ENCODE measurements around the gene SHH.

Gene SHH

GRCh38 chr7:155753446-155753965 is 58.8 kb downstream of the SHH start:
- TF ChIP-seq ZC3H10 (CRISPR knock-in tag; IDR thresholded peaks at IDR 0.05) (no peak), GLIS3 (CRISPR knock-in tag; IDR thresholded peaks at IDR 0.05) (no peak), ISL1 (CRISPR knock-in tag; IDR thresholded peaks at IDR 0.05) (no peak), TOX (CRISPR knock-in tag; IDR thresholded peaks at IDR 0.05; ENCODE audit: borderline replicate concordance) (no peak), RARB (CRISPR knock-in tag; IDR thresholded peaks at IDR 0.05) (no peak), ZNF70 (CRISPR knock-in tag; IDR thresholded peaks at IDR 0.05) (no peak), POU6F1 (CRISPR knock-in tag; IDR thresholded peaks at IDR 0.05; ENCODE audit: borderline replicate concordance, low read depth) (no peak), ZNF8 (CRISPR knock-in tag; IDR thresholded peaks at IDR 0.05) (no peak), TCF4 (CRISPR knock-in tag; IDR thresholded peaks at IDR 0.05; ENCODE audit: borderline replicate concordance) (no peak), ARNTL (CRISPR knock-in tag; IDR thresholded peaks at IDR 0.05; ENCODE audit: borderline replicate concordance, low read depth) (no peak), ZFP30 (CRISPR knock-in tag; IDR thresholded peaks at IDR 0.05) (no peak), SNAI2 (CRISPR knock-in tag; IDR thresholded peaks at IDR 0.05) (no peak)
- TF ChIP-seq, protein P1, sequence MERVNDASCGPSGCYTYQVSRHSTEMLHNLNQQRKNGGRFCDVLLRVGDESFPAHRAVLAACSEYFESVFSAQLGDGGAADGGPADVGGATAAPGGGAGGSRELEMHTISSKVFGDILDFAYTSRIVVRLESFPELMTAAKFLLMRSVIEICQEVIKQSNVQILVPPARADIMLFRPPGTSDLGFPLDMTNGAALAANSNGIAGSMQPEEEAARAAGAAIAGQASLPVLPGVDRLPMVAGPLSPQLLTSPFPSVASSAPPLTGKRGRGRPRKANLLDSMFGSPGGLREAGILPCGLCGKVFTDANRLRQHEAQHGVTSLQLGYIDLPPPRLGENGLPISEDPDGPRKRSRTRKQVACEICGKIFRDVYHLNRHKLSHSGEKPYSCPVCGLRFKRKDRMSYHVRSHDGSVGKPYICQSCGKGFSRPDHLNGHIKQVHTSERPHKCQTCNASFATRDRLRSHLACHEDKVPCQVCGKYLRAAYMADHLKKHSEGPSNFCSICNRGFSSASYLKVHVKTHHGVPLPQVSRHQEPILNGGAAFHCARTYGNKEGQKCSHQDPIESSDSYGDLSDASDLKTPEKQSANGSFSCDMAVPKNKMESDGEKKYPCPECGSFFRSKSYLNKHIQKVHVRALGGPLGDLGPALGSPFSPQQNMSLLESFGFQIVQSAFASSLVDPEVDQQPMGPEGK (CRISPR knock-in tag; IDR thresholded peaks at IDR 0.05; ENCODE audit: borderline replicate concordance): no peak
- no peak for ATAC-seq

DNA sequence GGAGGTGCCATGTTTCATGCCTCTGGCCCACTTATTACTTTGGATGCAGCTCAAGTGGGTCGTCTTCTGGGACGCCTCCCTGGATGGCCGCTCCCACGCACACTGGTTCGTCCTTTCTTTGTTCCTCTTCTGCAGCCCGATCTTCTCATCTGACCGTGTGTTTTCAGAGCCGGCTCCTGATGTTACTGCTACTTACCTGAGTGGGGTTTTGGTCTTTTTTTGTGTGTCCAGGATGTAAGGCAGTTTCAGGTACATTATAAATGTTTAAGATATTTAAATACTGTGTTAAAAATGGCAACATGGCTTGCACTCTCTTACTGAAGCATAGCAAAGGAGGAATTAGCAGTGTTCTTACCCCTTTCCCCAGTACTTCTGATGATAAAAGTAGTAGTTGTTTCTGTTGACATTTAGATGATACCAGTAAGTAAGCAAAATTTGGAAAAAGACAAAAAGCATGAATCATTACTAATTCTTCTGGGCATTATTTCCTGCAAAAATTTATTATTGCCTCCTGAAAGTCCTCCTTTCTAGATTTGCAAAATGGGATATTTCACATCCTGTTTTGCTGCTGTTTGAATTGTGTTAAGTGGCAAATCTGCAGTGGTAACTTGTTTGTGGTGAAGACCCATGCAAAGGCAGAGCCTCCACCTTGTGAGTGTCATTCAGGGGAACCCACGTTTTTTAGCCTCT is 59.4 kb downstream of the SHH start:
- no peak for TF ChIP-seq BACH2 (CRISPR knock-in tag; IDR thresholded peaks at IDR 0.05; ENCODE audit: borderline replicate concordance)
- TF ChIP-seq TCF4 (CRISPR knock-in tag; IDR thresholded peaks at IDR 0.05; ENCODE audit: borderline replicate concordance): no peak
- no peak for TF ChIP-seq ZFP3 (CRISPR knock-in tag; IDR thresholded peaks at IDR 0.05)
- no peak for TF ChIP-seq RARB (CRISPR knock-in tag; IDR thresholded peaks at IDR 0.05)
- no peak for TF ChIP-seq TOX (CRISPR knock-in tag; IDR thresholded peaks at IDR 0.05; ENCODE audit: borderline replicate concordance)
- TF ChIP-seq GLIS3 (CRISPR knock-in tag; IDR thresholded peaks at IDR 0.05): no peak
- no peak for TF ChIP-seq OSR1 (CRISPR knock-in tag; IDR thresholded peaks at IDR 0.05)
- TF ChIP-seq ZNF70 (CRISPR knock-in tag; IDR thresholded peaks at IDR 0.05): no peak
- no peak for TF ChIP-seq ZNF8 (CRISPR knock-in tag; IDR thresholded peaks at IDR 0.05)
- ATAC-seq: no peak

GRCh38 chr7:155751409-155751808 is 60.9 kb downstream of the SHH start:
- TF ChIP-seq, protein P2, sequence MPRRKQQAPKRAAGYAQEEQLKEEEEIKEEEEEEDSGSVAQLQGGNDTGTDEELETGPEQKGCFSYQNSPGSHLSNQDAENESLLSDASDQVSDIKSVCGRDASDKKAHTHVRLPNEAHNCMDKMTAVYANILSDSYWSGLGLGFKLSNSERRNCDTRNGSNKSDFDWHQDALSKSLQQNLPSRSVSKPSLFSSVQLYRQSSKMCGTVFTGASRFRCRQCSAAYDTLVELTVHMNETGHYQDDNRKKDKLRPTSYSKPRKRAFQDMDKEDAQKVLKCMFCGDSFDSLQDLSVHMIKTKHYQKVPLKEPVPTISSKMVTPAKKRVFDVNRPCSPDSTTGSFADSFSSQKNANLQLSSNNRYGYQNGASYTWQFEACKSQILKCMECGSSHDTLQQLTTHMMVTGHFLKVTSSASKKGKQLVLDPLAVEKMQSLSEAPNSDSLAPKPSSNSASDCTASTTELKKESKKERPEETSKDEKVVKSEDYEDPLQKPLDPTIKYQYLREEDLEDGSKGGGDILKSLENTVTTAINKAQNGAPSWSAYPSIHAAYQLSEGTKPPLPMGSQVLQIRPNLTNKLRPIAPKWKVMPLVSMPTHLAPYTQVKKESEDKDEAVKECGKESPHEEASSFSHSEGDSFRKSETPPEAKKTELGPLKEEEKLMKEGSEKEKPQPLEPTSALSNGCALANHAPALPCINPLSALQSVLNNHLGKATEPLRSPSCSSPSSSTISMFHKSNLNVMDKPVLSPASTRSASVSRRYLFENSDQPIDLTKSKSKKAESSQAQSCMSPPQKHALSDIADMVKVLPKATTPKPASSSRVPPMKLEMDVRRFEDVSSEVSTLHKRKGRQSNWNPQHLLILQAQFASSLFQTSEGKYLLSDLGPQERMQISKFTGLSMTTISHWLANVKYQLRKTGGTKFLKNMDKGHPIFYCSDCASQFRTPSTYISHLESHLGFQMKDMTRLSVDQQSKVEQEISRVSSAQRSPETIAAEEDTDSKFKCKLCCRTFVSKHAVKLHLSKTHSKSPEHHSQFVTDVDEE (CRISPR knock-in tag; IDR thresholded peaks at IDR 0.05): no peak
- ATAC-seq: no peak

- TF ChIP-seq, protein P1 (CRISPR knock-in tag; IDR thresholded peaks at IDR 0.05; ENCODE audit: borderline replicate concordance): no peak
- TF ChIP-seq RARB (CRISPR knock-in tag; IDR thresholded peaks at IDR 0.05) (no peak), ZFP30 (CRISPR knock-in tag; IDR thresholded peaks at IDR 0.05) (no peak), OSR1 (CRISPR knock-in tag; IDR thresholded peaks at IDR 0.05) (no peak), ARNTL (CRISPR knock-in tag; IDR thresholded peaks at IDR 0.05; ENCODE audit: borderline replicate concordance, low read depth) (no peak), ZNF565 (CRISPR knock-in tag; conservative IDR thresholded peaks at IDR 0.05; ENCODE audit: low read depth) (no peak), ISL1 (CRISPR knock-in tag; IDR thresholded peaks at IDR 0.05) (no peak)
- TF ChIP-seq, protein P2 (CRISPR knock-in tag; IDR thresholded peaks at IDR 0.05): no peak
- no peak for ATAC-seq
Observed at GRCh38 chr7:155750255-155751125, 61.8 kb downstream of the SHH start.

Data from SK-N-SH treated with all-trans-retinoic acid at 6 μM for 48 hours (cell line).